VCaP (cell line): ENCODE results near the gene BNC2.

Experiments
- H3K27ac ChIP-seq: fragments of 450-650 bp; 2 replicates; pipeline ENCODE4 v1.5.1; 2017
- TF ChIP-seq, protein P1 (sequence below): fragments of 450-650 bp; conservative IDR thresholded peaks from 2 replicates; pipeline ENCODE4 v1.5.1; 2017; ENCODE audit warnings: mild to moderate bottlenecking, moderate library complexity

BNC2 gene

DNA sequence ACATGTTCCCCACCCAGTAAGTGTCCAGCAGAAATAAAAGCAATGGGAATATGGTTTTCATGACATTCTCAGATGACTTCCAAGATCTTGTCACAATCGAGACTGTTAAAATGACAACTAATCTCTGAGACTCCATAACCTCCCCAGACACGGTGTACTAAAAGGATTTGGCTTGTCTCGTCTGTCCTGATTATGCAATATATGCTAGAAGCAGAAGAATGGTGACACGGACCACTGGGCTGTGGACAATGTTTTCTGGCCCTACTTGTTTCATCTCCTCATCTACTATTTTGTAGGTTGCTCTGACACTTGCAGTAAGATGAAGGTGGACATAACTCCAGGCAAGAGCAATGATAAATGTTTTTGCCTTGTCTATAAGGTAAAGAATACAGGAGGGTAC is 56.6 kb downstream of the BNC2 start:
- H3K27ac ChIP-seq, result no peak overlapping the region
- TF ChIP-seq, protein P1, sequence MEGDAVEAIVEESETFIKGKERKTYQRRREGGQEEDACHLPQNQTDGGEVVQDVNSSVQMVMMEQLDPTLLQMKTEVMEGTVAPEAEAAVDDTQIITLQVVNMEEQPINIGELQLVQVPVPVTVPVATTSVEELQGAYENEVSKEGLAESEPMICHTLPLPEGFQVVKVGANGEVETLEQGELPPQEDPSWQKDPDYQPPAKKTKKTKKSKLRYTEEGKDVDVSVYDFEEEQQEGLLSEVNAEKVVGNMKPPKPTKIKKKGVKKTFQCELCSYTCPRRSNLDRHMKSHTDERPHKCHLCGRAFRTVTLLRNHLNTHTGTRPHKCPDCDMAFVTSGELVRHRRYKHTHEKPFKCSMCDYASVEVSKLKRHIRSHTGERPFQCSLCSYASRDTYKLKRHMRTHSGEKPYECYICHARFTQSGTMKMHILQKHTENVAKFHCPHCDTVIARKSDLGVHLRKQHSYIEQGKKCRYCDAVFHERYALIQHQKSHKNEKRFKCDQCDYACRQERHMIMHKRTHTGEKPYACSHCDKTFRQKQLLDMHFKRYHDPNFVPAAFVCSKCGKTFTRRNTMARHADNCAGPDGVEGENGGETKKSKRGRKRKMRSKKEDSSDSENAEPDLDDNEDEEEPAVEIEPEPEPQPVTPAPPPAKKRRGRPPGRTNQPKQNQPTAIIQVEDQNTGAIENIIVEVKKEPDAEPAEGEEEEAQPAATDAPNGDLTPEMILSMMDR, result no peak

DNA sequence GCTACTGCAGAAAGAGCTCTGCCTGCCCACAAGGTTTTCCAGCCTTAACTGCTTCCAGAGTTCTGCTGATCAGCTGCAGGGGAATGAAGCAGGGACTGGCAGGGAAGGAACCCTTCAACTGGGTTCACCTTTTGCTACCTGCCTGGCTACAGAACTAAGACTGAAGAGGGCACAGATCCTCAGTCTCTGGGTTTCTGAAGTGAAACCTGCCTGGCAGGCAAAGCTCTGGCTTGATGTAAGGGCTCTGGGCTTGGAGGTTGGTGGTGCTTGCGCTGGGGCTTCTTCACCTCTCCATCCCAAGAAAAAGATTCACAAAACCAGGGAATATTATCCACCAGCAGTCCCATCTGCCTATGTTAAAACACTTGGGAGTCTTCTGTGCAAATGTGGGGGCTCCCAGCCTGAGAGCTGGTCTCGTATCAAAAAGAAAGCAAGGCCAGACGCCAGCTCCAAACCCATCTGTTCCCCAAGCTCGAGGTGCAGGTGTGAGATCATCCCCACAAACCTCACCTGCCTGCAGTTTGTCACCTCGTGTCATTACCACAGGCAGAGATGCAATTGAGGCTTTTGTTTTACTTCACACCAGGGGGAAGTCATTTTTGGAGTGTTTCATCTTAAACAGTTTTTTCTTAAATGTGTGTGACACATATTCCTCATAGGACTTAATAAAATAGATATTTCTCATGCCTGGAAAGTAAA is 58.3 kb downstream of the BNC2 start:
- TF ChIP-seq, protein P1, result no peak
- no peak overlapping the region for H3K27ac ChIP-seq

- TF ChIP-seq, protein P1, result no peak
- no peak overlapping the region for H3K27ac ChIP-seq
Measured at GRCh38 chr9:16809912-16810610, 60.4 kb downstream of the BNC2 start.

- H3K27ac ChIP-seq, result no peak overlapping the region
- TF ChIP-seq, protein P1, result no peak
Measured at GRCh38 chr9:16806674-16807073, 63.8 kb downstream of the BNC2 start.

DNA sequence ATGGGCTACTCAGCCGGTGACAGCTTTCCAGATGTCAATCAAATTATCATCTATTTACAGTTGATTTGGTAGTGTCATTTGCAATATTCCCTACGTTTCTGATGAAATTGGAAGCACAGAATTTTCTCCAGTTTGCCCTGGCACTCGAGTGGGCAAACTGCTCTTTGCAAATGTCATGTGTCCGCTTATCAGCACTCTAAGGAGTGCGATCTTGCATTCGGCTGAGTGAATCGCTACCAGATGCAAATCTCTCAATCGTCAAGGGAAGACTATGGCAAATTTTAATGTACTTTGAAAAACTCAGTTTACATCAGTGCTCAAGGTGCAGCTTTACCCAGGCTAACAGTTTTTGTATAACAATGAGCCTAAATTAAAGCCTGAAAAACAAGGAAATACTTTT is 66.8 kb downstream of the BNC2 start:
- TF ChIP-seq, protein P1, result no peak
- H3K27ac ChIP-seq, result no peak overlapping the region

- TF ChIP-seq, protein P1, result no peak
- H3K27ac ChIP-seq, result no peak overlapping the region
Measured at GRCh38 chr9:16801871-16802466, 68.5 kb downstream of the BNC2 start.

- H3K27ac ChIP-seq, result no peak overlapping the region
Measured at GRCh38 chr9:16796304-16796825, 74.1 kb downstream of the BNC2 start.

More at GRCh38 chr9:16796304-16796825, 74.1 kb downstream of the BNC2 start:
- TF ChIP-seq, protein P1, result no peak
